Fibroblast of upper back skin (primary cell): Measurements from ENCODE around the gene FIGN.

ENCODE experiments used
- DNase-seq: peaks from one replicate; pipeline ENCODE4 v3.0.0-alpha.2; 2013

The FIGN gene

GRCh38 chr2:163703386-163703785 lies 32.4 kb downstream of the FIGN start:
- DNase-seq = no peak

- no peak for DNase-seq
These were observed 34.2 kb downstream of the FIGN start for GRCh38 chr2:163701399-163702195.

DNA sequence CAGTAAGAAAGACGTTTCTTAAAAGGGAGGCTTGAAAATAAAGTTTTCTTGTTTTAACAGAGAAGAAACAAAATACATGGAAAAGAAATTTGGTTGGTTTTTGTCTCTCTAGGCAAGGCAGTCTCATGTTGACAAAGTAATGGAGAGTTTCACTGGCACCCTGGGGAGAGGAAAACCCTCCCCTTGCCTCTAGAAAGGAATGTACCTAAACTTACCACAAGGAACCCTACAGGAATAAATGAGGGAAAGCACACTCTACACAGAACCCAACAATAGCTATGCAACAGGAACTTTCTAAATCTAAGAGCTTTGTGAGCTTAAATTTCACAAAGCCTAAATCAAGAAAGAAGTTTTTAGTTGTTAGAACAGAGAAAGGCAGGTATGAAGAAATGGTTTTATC lies 37.0 kb downstream of the FIGN start:
- DNase-seq = peak; percentile 38

- DNase-seq = no peak
These were observed 37.8 kb downstream of the FIGN start for GRCh38 chr2:163697846-163698637.

GRCh38 chr2:163697429-163697828 lies 38.4 kb downstream of the FIGN start:
- no peak for DNase-seq

DNA sequence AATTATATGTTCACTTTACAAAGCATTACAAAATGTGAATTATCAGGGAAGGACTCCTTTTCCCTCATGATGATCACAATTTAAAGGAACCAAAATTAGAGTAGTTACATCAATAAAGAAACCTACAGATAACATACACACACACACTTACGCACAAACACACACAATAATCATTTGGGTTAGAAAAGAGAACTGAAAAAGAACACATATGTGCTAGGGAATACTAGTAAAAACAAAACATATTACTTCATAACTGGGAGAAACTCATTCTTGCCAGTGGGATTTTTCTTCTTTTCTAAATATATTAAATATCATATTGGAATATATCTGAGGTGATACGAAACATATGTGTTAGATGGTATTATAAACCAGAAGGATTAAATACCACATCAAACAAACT lies 42.3 kb downstream of the FIGN start:
- no peak for DNase-seq

GRCh38 chr2:163692611-163693482 lies 43.0 kb downstream of the FIGN start:
- no peak for DNase-seq

GRCh38 chr2:163692081-163692480 lies 43.7 kb downstream of the FIGN start:
- DNase-seq = no peak

DNA sequence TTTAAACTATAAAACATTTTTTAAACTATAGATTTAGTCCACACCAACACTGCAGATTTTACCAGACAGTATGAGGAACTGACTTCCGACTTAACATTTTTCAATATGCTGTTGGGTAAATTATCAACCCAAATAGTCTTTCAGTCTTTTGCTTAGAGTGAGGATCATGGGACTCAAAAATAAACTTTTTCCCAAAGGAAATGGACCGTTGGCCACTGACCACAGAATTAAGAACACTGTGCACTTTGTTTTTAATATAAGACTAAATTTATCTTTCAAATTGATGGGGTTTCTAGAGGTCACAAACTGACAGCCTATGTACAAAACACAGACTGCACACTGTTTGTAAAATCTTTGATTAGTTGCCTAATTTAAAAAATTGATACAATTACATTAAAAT lies 44.9 kb downstream of the FIGN start:
- DNase-seq = no peak

GRCh38 chr2:163687217-163687616 lies 48.6 kb downstream of the FIGN start:
- no peak for DNase-seq

DNA sequence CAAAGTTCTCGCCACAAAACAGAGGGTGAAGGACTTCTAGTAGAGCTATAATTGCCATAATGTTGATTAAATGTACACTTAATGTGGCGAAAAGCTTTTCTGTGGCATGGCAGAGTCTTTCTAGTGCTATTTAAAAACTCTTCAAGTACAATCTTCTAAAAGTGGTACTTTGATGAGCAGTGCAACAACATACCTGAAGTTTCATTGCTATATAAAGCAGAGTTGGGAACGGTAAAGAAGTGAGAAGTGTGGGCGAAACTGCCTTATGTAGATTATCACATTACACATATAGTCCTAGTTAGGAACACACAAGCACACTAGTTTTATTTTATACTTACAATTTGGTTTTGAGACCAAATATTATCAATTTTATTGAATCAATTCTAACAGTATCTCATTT lies 49.5 kb downstream of the FIGN start:
- no peak for DNase-seq

- DNase-seq = no peak
These were observed 53.1 kb downstream of the FIGN start for GRCh38 chr2:163682695-163683094.

DNA sequence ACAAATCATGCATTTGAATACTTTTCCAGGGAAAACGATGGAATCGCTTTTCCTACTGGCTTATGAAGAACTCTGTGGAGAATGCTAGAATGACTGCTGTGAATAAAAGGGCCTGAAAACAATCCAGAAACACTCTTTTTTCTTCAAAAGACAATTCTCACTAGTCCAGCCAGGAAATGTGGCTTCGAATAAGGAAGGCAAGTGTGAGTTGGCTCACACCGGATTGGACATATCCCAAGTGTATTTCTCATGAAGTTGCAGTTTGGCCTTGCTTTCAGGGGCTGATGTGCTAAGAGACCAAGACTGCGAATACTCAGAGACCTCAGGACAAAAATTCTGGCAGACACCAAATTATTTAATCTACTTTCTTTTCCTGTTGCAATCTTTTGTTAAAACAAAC lies 54.1 kb downstream of the FIGN start:
- peak; percentile 44 for DNase-seq

GRCh38 chr2:163675388-163675787 lies 60.4 kb downstream of the FIGN start:
- DNase-seq = no peak

DNA sequence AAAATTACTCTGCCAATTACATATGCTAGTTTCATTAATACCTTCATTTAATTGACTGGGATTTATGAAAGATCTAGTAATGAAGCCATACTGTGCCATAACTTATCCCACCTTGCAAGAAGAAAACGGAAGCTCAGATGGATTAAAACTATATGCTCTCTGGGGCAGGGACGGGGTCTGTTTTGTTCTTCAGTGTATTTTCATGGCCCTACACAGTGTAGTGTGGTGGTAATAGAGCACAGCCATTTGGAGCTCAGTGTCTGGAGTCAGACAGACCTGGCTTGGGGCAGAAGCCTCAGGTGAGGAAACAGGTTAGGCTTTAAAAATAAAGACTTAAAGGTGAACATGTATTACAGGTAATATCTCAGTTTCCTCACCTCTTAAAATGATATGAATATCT lies 62.3 kb downstream of the FIGN start:
- no peak for DNase-seq

DNA sequence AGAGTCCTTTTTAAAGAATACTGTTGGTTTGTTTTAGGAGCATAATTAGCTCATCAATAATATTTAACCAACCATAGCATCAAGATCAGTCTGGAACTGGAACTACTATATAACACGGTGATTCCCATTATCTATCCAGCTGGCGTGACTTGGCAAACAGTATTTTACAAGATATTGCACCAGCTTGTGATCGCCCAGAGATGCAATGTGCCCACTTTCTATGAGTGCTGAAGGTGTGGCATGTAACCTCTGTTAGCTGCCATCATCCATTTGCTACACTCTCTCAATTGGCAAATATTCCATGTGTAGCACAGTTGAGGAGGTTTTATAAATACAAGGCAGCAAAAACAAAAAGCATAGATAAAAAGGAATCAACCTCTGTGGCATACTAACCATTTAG lies 64.9 kb downstream of the FIGN start:
- DNase-seq = no peak

DNA sequence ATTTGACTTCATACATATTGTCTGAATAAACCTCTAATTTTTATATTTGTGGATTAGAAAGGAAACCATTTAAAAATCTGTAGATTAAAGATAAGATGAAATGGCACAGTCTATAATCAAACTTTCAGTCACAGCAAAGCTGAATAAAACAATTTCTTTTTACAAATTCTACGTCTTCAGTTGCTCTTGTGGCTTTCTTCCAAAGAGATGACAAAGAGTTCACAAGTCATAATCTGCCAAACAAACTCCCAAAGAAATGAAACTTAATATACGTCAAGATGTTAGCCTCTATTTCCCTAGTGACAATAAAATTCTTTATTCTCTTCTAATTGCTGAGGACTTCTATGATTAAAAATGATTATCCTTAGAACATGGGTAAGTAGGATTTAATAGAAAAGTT lies 66.3 kb downstream of the FIGN start:
- DNase-seq = no peak

GRCh38 chr2:163667064-163667887 lies 68.5 kb downstream of the FIGN start:
- peak; percentile 92 for DNase-seq

DNA sequence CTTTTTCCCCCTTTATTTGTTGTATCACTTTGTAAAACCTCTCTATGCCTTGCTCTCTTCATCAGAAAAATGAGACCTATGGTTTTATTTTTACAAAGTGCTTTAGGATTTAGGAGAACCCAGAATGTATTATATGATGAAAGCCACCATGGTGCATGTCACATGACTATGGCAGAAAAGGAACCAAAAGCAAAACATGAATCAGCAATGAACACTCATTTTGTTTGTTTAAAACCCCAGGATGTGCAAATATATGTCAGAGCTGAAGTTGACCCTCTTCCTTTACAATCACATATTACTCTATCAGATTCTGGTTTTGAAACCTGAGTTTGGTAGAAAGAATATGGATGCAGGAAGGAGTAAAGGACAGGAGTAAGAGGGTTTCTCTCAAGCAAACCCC lies 70.0 kb downstream of the FIGN start:
- DNase-seq = no peak

DNA sequence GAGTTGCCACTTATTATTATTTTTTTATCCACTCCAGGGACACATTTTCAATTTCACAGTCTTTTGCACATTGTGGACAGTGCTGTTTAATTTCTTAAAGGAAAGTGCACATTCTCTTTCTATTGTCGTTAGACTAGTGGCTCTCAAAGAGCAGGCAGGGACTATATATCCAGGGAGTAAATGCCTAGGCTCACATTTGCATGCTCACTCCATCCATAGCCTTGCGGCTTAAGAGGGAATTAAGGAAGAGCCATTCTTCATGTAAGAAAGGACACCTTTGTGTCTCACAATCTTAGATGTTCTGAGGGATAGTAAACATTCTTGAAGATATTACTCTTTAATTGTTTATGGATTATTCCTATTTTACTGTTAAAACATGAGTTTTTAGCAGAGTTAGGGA lies 70.8 kb downstream of the FIGN start:
- no peak for DNase-seq

GRCh38 chr2:163664610-163665009 lies 71.2 kb downstream of the FIGN start:
- DNase-seq = peak; percentile 71

- DNase-seq = peak; percentile 60
These were observed 73.5 kb downstream of the FIGN start for GRCh38 chr2:163662141-163662780.
